Epithelial cell of proximal tubule (primary cell): ENCODE measurements around the gene PSME4. TPM values are rescaled to one million over a fixed set of nuclear protein-coding genes. Genes with fewer than 3 reads are reported as not detected.
"Not testable (repeated sequence)": the region's sequence is repeated elsewhere in the genome, so short reads cannot be mapped to it uniquely, and the experiment has no call there.

Experiments used
- DNase-seq: peaks from one replicate; pipeline ENCODE4 v3.0.0-alpha.2; 2011; ENCODE audit warnings: low read depth
- H3K4me3 ChIP-seq: 2 replicates; pipeline ENCODE4 v1.5.1; 2011; ENCODE audit warnings: low read depth, mild to moderate bottlenecking, low read length
- total RNA-seq: library from RNA; depleted of rRNA; stranded (reverse); fragments of >200 nt; gene quantifications from 2 replicates; pipeline ENCODE4 v1.2.3, GENCODE V29; 2015
- TF ChIP-seq, protein P1 (sequence below): conservative IDR thresholded peaks from 2 replicates; pipeline ENCODE4 v1.5.1; 2012; ENCODE audit warnings: low read depth, mild to moderate bottlenecking, low read length

The PSME4 gene
- total RNA-seq, 1 donor from 2014 or later: 18.7 TPM

DNA sequence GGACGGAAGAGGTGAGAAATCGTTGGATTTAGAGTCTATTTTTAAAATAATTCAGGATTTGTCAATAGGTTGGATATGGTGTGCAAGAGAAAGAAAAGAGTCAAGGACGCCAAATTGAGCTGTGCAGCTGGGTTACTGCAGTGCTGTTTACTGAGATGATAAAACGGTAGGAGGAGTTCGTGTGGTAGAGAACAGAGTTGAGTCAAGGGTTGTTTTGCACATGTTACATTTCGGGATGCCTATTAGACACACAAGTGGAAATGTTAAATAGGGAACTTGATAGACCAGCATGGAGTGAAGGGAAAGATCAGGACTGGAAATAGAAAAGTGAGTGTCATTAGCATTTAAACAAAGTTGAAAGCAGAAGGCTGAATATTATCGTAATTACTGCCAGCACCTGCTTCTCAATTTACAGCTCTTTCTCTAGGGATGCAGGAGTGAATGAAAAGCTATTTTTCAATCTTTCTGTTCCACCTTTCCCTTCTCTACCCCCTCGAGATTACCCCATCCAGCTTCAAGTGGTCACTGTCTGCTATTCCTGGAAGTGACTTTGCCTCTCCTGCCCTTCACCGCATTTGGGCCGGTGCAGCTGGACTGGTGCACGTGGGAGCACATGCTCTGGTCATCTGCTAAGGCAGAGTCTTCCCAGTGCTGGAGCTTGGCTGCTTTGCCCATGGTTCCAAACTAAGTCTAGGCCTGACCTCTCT lies 141.4 kb downstream of the PSME4 start:
- no peak for DNase-seq
- TF ChIP-seq, protein P1, sequence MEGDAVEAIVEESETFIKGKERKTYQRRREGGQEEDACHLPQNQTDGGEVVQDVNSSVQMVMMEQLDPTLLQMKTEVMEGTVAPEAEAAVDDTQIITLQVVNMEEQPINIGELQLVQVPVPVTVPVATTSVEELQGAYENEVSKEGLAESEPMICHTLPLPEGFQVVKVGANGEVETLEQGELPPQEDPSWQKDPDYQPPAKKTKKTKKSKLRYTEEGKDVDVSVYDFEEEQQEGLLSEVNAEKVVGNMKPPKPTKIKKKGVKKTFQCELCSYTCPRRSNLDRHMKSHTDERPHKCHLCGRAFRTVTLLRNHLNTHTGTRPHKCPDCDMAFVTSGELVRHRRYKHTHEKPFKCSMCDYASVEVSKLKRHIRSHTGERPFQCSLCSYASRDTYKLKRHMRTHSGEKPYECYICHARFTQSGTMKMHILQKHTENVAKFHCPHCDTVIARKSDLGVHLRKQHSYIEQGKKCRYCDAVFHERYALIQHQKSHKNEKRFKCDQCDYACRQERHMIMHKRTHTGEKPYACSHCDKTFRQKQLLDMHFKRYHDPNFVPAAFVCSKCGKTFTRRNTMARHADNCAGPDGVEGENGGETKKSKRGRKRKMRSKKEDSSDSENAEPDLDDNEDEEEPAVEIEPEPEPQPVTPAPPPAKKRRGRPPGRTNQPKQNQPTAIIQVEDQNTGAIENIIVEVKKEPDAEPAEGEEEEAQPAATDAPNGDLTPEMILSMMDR: no peak
- H3K4me3 ChIP-seq: no peak overlapping the region

DNA sequence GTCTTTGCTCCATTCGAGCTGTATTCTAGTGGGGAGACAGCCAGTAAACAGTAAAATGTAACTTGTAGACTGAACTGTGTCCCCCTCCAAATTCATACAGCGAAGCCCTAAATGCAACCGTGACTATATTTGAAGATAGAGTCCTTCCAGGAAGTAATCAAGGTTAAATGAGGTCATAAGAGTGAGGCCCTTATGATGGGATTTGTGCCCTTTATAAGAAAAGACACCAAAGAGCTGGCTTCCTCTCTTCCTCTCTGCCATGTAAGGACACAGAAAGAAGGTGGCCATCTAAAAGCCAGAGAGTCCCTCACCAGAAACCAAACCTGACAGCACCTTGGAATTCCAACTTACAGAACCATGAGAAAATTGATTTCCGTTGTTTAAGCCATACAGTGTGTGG lies 142.5 kb downstream of the PSME4 start:
- no peak overlapping the region for H3K4me3 ChIP-seq
- DNase-seq: no peak
- TF ChIP-seq, protein P1: no peak

DNA sequence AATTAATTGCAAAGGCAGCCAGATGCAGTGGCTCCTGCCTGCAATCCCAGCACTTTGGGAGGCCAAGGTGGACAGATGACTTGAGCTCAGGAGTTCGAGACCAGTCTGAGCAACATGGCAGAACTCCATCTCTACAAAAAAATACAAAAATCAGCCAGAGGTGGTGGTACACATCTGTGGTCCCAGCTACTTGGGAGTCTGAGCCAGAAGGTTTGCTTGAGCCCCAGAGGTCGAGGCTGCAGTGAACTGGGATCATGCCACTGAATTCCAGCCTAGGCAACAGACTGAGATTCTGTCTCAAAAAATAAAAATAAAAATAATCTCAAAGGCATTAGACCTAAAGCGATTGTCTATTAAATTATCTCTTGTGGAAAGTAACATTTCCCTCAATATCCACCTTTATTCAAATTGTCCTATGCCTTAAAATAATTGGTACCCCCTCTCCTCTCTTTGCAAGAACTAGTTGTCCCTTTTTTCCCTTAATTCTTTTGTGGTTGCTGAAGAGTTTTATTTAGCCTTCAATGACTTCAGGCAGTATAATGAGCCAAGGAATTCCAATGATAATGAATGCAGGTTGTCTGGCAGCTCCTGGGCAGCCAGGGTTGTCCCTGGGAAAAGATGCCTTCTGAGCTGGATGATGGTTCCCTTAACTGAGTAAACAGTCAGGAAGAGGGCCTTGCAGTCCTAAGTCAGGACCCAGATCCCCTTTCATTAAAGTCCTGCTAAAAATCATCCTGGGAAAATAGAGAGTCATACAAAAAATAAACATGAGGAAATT lies 143.2 kb downstream of the PSME4 start:
- TF ChIP-seq, protein P1: no peak
- H3K4me3 ChIP-seq: no peak overlapping the region
- no peak for DNase-seq

DNA sequence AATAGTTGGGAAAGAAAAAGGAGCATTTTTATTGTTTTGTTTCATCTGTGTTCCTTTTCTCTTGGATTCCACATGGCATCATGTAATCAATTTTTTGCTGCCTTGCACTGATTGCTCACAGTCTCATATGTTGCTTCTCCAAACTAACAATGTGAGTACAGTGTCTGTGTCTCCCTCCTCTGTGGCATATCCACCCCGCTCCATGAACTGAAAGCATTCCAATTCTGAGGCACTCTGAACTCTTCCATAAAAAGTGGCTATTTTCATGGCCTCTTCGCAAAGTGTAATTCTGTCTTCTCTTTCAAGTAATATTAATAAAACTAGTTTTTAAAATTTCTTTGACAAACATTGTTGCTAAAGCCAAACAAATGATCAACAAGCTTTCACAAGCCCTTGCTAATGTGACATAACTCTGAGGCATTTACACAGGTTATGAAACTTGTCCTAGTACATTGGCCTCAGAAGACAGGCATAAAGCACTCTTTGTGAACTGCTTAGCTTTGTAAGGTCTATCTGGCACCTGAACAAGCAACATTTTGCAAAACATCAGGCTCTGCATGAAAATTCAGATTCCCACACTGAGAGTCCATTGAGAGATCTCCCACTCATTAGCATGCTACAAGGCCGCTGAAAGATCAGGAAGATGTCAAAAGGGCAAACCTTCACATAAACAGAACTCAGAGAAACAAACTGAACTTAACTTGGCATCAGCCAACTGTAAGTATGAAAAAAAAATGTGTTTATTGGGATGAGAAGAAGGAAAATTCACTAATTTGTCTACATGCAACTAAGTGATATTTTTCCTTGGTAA lies 144.0 kb downstream of the PSME4 start:
- DNase-seq: no peak

DNA sequence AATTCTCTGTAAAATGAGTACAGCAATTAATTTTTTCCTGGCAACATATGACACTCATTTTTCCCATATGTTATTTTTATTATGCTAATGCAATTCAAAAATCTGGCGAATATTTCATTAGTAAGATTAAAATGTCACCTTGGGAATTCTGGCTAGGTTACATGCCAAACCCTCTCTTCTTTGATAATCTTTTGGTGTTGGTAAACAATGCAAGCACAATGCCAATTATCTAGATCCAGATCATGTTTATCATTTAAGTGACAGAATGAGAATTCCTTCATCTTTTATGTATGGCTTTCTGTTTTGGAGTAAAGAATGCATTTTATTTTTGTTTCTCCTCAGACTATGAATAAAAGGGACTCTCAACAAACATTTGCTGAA lies 144.8 kb downstream of the PSME4 start:
- no peak for DNase-seq
- TF ChIP-seq, protein P1: no peak
- no peak overlapping the region for H3K4me3 ChIP-seq

More for the DNA sequence above, 144.0 kb downstream of the PSME4 start:
- TF ChIP-seq, protein P1: no peak
- no peak overlapping the region for H3K4me3 ChIP-seq

DNA sequence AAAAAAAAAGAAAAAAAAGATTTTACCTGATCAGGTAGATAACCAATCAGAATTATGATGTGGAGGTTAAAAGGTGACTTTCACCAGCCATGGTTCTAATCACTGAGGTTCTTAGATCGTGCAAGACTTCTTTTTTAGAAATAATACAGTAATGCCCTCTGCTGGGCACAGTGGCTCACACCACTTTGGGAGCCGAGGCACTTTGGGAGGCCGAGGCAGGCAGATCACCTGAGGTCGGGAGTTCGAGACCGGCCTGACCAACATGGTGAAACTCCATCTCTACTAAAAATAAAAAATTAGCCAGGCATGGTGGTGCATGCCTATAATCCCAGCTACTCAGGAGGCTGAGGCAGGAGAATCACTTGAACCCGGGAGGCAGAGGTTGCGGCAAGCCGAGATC lies 147.2 kb downstream of the PSME4 start:
- H3K4me3 ChIP-seq, DNase-seq: not testable (repeated sequence)
- TF ChIP-seq, protein P1: peak; percentile 8
